ENCODE measurements around the gene NRG3.
"Not testable (repeated sequence)": the region's sequence is repeated elsewhere in the genome, so short reads cannot be mapped to it uniquely, and the experiment has no call there.

Gene NRG3

GRCh38 chr10:82574081-82574480, 699.1 kb downstream of the NRG3 start:
- DNase-seq (ENCODE audit: low spot score), result no peak

DNA sequence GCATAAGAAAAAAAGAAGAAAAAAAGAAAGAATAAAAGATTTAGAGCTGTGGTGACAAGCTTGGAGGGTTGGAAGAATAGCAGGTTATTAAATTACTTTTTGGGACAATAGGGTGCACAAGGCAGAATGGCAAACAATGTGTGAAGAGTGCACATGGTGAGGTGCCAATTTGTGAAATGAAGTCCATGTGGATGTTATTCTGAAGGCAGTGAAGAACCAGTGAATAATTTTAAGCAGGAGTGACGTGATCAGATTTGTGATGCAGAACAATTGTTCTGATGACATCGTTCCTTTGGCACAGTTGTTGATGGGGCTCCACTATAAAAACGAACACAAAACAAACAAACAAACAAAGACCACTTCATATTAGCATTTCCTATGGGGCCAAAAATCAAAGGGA, 700.3 kb downstream of the NRG3 start:
- DNase-seq (ENCODE audit: low spot score), result no peak

DNA sequence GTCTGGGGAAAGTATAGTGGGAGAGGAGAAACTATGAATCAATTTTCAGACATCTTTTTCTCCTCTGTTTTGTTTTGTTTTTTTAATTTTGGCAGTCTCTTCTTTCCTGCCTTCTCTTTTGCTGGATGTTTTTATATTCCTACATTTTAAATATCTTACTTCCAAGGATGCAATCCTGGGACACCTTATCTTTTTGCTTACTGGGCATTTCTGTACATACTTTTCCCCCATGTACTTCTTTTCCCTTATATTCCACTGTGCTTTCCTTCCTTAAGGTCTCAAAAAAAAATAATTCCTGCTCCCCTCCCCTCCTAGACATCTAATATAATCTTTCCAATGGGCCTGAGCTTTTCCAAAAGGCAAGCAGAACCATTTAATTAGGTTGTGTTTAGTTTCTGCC, 701.1 kb downstream of the NRG3 start:
- DNase-seq (ENCODE audit: low spot score), result no peak

DNA sequence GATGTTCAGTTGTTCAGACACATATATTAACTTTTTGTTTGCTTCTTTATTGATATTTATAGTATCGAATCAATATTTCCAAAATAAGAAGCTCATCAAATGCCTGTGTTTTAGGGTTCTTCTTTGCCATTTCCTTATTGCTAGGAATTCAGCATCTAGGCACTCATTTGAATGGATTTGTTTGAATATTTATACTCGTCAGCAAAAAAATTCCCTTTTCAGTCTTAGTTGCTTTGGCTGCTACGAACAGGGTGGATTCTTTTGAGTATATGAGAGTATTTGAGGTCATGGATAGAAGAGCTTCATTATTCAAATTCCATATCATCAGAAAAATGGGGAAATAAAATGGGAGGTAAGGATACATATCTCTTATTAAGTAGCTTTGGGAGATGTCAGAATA, 706.9 kb downstream of the NRG3 start:
- no peak for DNase-seq (ENCODE audit: low spot score)

DNA sequence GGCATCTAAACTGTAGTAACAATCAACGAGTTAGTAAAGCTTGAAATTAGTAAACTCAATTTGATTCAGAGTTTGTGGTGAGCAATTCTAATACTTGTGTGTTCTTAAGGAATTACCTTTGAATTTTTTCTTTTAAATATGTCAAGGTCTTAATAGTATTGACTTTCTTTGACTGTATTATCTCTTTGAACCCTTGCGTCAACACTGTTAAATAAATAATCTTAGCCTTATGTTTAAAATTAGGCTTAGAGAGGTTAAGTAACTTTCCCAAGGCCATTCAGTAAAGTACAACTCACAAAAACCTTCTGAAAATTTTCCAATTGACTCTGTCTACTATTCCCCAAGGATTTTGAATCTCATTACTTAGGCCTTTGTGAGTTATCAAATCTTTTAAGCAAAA, 716.4 kb downstream of the NRG3 start:
- no peak for DNase-seq (ENCODE audit: low spot score)

DNA sequence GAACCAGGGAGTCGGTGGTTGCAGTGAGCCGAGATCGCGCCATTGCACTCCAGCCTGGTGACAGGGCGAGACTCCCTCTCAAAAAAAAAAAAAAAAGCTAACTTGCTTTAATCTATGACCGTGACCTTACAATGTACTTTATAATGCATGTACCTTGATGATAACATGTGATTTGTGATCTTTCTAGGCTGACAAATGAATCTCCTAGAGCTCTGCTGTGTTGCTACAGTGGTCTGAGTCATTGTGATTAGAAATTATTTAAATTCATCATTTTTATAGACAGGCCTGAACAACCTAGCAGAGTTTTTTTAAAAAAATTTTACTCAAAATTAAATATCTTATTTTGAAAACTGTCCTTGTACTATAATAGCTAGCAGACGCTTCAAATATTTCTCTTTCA, 722.8 kb downstream of the NRG3 start:
- no peak for DNase-seq (ENCODE audit: low spot score)

- no peak for DNase-seq (ENCODE audit: low spot score)
These were observed 734.9 kb downstream of the NRG3 start for GRCh38 chr10:82609845-82610244.

DNA sequence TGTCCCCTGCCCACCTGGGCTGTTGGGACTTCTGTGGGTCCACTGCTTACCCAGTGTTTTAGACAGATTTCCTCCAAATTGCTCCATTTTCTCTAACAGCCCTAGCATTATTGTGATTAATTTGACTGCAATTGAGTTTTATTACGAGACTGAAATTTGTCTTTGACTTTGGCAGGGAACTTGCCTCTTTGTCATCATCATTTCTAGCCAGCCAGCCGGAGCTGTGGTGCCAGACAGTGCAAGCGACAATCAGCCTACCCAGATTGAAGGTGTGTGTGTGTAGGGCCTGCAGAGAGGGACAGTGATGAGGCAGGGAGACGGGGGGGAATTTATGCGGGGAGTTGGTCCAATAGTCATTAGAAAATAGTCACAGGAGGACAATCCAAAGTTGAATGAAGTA, 743.0 kb downstream of the NRG3 start:
- DNase-seq (ENCODE audit: low spot score), result no peak

DNA sequence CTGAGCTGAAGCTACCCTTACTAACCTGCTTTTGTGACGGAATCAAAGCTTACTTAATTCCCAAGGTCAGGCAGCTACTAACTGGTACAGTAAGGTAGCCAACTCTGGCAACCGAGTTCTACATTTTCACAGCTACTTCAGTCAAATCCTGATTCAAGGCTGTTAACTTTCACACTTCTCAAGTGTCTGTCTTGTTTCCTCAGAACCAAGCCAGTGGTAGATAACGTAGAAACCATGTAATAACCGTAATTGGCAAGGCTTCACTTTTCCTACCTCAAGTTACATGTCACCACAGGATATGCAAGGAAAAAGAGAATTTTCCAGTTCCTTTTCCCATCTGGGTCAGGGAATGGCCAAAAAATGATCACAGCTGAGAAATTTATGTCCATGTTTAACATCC, 746.7 kb downstream of the NRG3 start:
- DNase-seq (ENCODE audit: low spot score), result no peak

GRCh38 chr10:82622479-82622878, 747.5 kb downstream of the NRG3 start:
- no peak for DNase-seq (ENCODE audit: low spot score)

DNA sequence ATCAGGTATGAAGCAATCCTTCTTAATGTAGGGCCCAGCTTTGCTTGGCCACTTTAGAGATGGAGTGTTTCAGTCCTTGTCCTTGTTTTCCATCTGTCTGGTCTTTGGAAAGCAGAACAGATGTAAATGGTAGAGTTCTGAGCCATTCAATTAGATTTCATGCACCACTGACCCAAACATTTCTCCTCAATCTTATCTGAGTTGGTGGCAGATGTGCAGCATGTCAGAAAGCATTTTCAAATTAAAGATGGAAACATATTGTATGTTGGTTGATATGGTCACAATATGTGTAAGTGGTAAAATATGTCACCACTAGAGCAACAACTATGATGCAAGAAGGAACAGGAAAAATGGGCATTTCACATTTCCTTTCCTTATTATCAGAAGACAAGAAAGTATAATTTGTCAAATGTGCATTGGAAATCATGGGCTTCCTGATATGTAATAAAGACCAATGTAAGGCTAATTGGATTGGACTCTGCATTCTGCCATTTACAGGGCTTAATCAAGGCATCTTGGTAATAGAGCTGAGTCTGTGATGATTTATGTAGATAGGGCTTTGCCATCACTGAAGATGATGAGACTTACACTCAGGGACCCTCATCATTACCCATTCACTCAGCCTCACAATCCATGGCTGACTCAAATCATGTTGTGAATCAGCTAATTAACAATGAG, 750.7 kb downstream of the NRG3 start:
- DNase-seq (ENCODE audit: low spot score), result no peak

DNA sequence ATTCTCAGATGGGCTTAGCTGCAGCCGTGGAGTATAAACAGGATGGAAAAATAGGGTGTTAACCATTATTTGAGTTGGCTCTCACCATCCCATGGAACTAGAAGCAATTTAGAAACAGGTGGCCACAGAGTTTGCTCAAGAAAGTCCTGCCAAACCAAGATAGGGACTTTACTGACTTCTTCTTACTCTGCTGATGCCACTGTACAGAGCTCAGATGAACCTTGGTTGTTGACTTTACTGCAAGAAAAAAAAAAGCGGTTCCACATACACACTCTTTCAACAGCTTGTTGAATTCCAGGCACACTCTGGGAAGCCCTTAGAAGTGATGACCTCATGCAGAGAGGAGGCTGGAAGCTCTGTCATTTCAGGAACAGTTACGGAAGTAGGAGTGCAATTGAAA, 753.4 kb downstream of the NRG3 start:
- no peak for DNase-seq (ENCODE audit: low spot score)

- DNase-seq (ENCODE audit: low spot score), result no peak
These were observed 768.1 kb downstream of the NRG3 start for GRCh38 chr10:82643076-82643475.

GRCh38 chr10:82643601-82644000, 768.6 kb downstream of the NRG3 start:
- no peak for DNase-seq (ENCODE audit: low spot score)

GRCh38 chr10:82645221-82645620, 770.2 kb downstream of the NRG3 start:
- no peak for DNase-seq (ENCODE audit: low spot score)

GRCh38 chr10:82653244-82654155, 778.5 kb downstream of the NRG3 start:
- DNase-seq (ENCODE audit: low spot score), result no peak

- no peak for DNase-seq (ENCODE audit: low spot score)
These were observed 785.2 kb downstream of the NRG3 start for GRCh38 chr10:82660205-82660604.

- DNase-seq (ENCODE audit: low spot score), result no peak
These were observed 786.0 kb downstream of the NRG3 start for GRCh38 chr10:82660986-82661385.

DNA sequence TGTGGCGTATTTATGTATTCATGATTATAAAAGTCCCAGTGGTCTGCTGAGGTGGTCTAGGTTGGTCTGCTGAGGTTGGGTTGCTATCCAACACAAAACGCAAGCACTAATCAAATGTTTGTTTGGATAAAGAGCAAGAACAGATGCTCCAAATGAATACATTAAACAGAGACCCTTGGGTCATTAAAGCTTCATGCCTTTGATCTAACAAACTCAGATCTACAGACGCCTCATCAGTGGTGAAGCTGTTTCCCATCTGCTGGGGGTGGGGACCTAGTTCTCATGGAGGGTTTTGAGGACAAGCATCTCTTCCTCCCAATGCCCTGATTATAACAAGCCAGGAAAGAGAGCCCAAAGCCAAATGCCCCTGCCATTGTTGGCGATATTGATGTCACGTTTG, 786.7 kb downstream of the NRG3 start:
- no peak for DNase-seq (ENCODE audit: low spot score)

- no peak for DNase-seq (ENCODE audit: low spot score)
These were observed 793.4 kb downstream of the NRG3 start for GRCh38 chr10:82668221-82668895.

- DNase-seq (ENCODE audit: low spot score), result no peak
These were observed 799.0 kb downstream of the NRG3 start for GRCh38 chr10:82674036-82674435.

GRCh38 chr10:82677932-82678331, 802.9 kb downstream of the NRG3 start:
- not testable (repeated sequence) for DNase-seq (ENCODE audit: low spot score)

GRCh38 chr10:82678451-82678850, 803.5 kb downstream of the NRG3 start:
- not testable (repeated sequence) for DNase-seq (ENCODE audit: low spot score)
